ENCODE data around the gene NPC2. TPM values are rescaled to one million over a fixed set of nuclear protein-coding genes. Genes with fewer than 3 reads are reported as not detected.
"Not testable (repeated sequence)": the region's sequence is repeated elsewhere in the genome, so short reads cannot be mapped to it uniquely, and the experiment has no call there.

NPC2 gene
- total RNA-seq, 1 donor = 147 TPM

GRCh38 chr14:74476107-74476506 lies 17.0 kb downstream of the NPC2 start:
- DNase-seq (ENCODE audit: low read depth in 2 of 3, low spot score in 2 of 3) = no peak

GRCh38 chr14:74475678-74476077 lies 17.4 kb downstream of the NPC2 start:
- DNase-seq (ENCODE audit: low read depth in 2 of 3, low spot score in 2 of 3) = no peak

- DNase-seq (ENCODE audit: low read depth in 2 of 3, low spot score in 2 of 3) = no peak
Observed at GRCh38 chr14:74474376-74474775, 18.7 kb downstream of the NPC2 start.

GRCh38 chr14:74472601-74473000 lies 20.5 kb downstream of the NPC2 start:
- DNase-seq (ENCODE audit: low read depth in 2 of 3, low spot score in 2 of 3) = no peak

- no peak for DNase-seq (ENCODE audit: low read depth in 2 of 3, low spot score in 2 of 3)
Observed at GRCh38 chr14:74469548-74470518, 23.3 kb downstream of the NPC2 start.

GRCh38 chr14:74468513-74468912 lies 24.6 kb downstream of the NPC2 start:
- DNase-seq (ENCODE audit: low read depth in 2 of 3, low spot score in 2 of 3) = no peak

GRCh38 chr14:74465335-74465734 lies 27.8 kb downstream of the NPC2 start:
- no peak for DNase-seq (ENCODE audit: low read depth in 2 of 3, low spot score in 2 of 3)

- no peak for DNase-seq (ENCODE audit: low read depth in 2 of 3, low spot score in 2 of 3)
Observed at GRCh38 chr14:74464785-74465184, 28.3 kb downstream of the NPC2 start.

- no peak for DNase-seq (ENCODE audit: low read depth in 2 of 3, low spot score in 2 of 3)
Observed at GRCh38 chr14:74463697-74464096, 29.4 kb downstream of the NPC2 start.

GRCh38 chr14:74462993-74463392 lies 30.1 kb downstream of the NPC2 start:
- DNase-seq (ENCODE audit: low read depth in 2 of 3, low spot score in 2 of 3) = no peak

- DNase-seq (ENCODE audit: low read depth in 2 of 3, low spot score in 2 of 3) = peak in 2 of 3 donors; percentile 1 to 44
Observed at GRCh38 chr14:74459976-74460375, 33.1 kb downstream of the NPC2 start.

- DNase-seq (ENCODE audit: low read depth in 2 of 3, low spot score in 2 of 3) = peak in 2 of 3 donors; percentile 53 to 70
Observed at GRCh38 chr14:74459289-74459946, 33.7 kb downstream of the NPC2 start.

GRCh38 chr14:74457565-74457895 lies 35.6 kb downstream of the NPC2 start:
- DNase-seq (ENCODE audit: low read depth in 2 of 3, low spot score in 2 of 3) = no peak

- no peak for DNase-seq (ENCODE audit: low read depth in 2 of 3, low spot score in 2 of 3)
Observed at GRCh38 chr14:74456684-74457564, 36.2 kb downstream of the NPC2 start.

GRCh38 chr14:74454397-74454796 lies 38.7 kb downstream of the NPC2 start:
- not testable (repeated sequence) for DNase-seq (ENCODE audit: low read depth in 2 of 3, low spot score in 2 of 3)

GRCh38 chr14:74444866-74445265 lies 48.2 kb downstream of the NPC2 start:
- no peak for DNase-seq (ENCODE audit: low read depth in 2 of 3, low spot score in 2 of 3)

- DNase-seq (ENCODE audit: low read depth in 2 of 3, low spot score in 2 of 3) = no peak
Observed at GRCh38 chr14:74442757-74443156, 50.3 kb downstream of the NPC2 start.

- DNase-seq (ENCODE audit: low read depth in 2 of 3, low spot score in 2 of 3) = no peak
Observed at GRCh38 chr14:74441113-74441512, 52.0 kb downstream of the NPC2 start.

GRCh38 chr14:74438351-74438915 lies 54.7 kb downstream of the NPC2 start:
- DNase-seq (ENCODE audit: low read depth in 2 of 3, low spot score in 2 of 3) = no peak

- DNase-seq (ENCODE audit: low read depth in 2 of 3, low spot score in 2 of 3) = peak in 1 of 3 donors; percentile 64
Observed at GRCh38 chr14:74437496-74438053, 55.5 kb downstream of the NPC2 start.

All from hematopoietic multipotent progenitor cell (in vitro differentiated cells).